AML-193 (cell line): ENCODE data around the gene MED12.

Experiments
- DNase-seq, 2 experiments: peaks; one replicate each; lab custom pipeline; 2025; lab: John Stamatoyannopoulos, UW

MED12 gene

DNA sequence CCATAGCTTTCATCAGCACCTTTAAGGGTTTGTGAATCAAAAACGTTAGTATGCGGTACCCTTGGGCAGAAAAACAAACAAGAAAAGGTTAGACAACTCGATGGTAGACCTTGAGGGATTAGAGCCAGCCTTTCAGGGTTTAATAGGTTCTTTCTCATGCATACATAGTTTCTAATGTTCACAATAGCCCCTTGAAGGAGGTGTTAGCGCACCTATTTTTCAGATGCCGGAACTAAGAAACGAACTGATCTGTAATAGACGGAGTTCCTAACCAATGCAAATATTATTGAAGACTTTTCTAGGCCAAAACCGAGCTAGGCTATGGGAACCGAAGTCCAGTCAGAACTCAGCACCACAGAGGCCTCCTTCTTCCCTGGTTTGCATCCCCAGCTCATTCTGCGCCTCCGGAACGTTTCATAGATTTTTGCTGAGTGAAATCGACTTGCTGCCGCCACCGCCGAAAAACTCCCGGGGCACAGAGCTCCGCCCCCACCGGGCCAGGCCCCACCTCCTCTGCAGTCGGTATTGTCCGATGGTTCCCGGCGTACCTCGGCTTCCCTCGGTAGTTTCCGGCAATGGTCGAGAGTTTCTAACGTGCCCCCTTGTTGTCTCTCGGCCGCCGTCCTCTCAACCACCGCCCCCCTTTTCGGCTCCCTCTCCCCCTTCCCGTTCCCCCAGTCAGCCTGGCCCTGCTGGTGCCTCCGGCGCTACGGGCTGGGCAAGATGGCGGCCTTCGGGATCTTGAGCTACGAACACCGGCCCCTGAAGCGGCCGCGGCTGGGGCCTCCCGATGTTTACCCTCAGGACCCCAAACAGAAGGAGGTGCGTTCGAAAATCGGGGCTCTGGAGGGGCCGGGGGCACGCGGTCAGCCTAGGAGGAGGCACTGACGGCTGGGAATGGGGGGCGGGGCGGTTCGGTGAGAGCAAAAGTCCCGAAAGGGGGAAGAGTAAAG lies at the start of gene MED12:
Gene MED12, plus strand, starts transcription at position 565 of the 953 bp plus-strand sequence. Its CDS starts 159 bp downstream, at position 724.
- peak; percentile 26 to 39 for DNase-seq

DNA sequence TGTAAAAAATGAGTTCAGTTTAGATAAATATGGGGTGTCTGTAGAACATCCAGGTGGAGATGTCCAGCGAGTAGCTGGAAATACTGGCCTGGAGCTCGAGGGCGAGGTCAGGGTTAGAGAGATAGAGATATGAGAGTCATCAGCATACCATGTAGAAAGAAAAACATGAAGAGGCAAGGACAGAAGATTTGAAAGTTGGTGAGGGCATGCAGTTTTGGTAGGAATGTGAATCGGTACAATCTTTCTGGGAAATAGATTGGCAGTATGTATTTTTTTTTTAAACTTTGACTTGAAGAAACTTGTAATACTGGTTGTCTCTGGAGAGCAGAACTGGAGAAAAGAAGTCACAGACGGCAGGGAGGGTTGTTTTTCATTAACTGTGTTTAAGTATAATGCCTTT lies 47.9 kb upstream of the MED12 start:
- no peak for DNase-seq

DNA sequence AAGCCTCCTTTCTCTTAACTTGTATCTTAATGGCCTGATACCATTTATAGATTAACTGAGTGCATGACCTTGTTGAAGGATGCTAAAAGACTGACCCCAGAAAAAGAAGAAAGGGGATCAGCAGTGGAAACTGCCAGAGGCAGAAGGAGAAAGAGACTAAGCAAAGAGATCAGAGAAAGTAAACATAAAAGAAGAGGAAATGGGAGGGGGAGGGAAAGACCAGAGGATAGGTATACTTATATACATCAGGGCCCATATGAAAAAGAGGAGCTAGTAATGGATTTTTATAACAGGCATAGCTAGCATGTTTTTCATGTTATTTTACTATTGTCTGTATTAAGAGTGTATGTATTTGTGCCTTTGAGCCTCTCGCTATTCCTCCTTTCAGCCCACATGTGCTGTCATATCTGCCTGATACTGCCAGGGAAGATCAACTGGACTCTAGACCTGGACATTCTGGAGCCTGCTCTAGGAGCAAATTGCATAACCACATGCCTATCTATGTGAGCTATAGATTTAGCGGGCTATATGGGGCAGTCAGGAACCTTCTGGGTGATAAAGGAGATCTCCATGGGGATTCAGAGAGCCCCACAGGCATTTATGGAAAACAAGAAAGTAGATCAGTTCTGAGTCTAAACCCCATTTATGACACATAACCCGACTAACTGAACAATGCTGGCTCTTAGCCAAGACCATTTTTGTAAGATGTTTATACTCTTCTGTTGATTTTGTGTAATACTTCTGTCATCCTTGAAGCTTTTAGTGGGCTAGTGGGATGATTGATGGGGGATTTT lies 36.9 kb upstream of the MED12 start:
- no peak for DNase-seq

DNA sequence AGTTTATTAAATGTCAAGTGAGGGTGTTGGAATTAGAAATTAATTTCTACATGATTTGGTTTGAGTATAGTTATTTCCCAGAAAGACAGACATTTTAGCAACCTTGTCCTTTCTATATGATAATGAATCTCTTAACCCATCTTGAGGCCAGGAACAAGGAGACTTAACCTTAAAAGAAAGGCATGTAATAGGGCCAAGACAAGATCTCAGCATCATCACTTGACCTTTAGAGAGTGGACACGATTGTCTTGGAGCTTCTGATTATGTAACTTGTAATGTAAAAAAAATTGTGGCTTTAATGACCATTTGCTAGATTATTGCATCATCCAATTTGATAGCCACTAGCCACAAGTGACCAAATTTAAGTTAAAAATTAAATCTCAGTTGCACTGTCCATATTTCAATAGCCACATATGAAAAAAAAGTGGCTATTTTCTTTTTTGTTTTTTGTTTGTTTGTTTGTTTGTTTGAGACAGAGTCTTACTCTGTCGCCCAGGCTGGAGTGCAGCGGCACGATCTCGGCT lies 36.2 kb upstream of the MED12 start:
- no peak for DNase-seq

DNA sequence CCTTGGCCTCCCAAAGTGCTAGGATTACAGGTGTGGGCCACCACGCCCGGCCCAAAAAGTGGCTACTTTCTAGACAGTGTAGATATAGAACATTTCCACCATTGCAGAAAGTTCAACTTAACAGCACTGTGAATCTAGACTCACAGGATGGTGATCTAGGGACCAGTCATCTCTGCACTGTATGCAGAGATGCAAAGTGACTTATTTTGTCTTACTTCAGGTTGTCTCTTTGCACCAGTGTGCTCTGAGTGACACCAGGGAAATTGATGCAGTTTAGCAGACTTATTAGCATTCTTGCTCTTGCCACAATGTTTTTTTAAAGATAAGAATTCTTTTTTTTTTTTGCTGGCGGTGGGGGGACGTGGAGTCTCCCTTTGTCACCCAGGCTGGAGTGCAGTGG lies 35.6 kb upstream of the MED12 start:
- no peak for DNase-seq

DNA sequence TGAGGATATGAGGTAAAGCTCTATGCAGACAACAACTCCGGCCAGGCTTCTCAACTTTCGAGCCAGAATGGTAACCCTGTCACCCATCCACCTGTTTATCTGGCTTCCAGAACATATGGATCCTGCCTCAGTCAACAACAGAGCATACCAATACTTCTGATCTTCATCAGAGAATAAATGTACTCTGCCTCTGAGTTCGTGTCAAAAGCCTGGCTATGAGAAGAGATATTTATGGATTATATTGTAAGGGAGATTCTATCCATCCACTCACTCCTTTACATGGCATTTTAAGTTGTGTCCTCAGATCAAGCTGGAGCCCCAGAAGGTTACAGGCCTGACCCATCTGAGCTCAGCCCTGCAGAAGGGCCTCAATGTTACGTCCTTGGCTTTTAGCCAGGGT lies 32.5 kb upstream of the MED12 start:
- DNase-seq, result no peak

DNA sequence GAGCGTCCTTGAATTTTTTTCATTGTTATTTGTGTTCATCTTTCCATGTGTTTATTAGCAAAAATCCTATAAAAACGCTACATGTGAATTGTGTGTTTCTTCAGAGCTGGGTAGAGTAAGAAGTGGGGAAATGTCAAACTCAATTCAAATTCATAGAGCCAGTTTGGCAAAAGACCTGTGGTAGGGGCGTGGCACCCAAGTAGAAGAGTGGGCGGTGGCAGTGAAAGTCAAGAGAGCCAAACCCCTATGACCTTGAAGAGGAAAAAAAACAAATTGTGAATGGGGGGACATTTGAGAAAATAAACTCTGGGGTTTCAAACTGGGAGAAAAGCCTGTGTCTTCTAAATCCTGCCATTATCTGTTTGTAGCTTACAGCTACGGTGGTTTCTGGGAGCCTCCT lies 27.1 kb upstream of the MED12 start:
- no peak for DNase-seq

DNA sequence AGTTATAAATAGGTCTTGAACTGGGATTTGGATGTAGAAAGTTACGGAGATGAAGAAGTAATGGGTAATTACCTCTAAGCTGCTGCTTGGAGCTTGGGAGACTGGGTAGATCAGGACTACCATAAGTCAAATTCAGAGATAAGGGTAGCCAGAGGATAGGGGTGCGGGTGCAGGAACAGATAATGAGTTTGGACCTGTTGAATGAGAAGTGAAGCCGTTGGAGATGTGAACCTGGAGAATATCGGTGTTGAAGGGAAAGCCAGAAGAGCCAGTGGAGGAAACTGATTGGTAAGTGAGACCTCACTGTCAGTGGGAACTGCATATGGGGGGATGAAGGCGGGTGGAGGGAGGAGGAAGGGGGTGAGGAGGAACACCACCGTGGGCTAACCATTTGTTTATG lies 23.4 kb upstream of the MED12 start:
- no peak for DNase-seq

DNA sequence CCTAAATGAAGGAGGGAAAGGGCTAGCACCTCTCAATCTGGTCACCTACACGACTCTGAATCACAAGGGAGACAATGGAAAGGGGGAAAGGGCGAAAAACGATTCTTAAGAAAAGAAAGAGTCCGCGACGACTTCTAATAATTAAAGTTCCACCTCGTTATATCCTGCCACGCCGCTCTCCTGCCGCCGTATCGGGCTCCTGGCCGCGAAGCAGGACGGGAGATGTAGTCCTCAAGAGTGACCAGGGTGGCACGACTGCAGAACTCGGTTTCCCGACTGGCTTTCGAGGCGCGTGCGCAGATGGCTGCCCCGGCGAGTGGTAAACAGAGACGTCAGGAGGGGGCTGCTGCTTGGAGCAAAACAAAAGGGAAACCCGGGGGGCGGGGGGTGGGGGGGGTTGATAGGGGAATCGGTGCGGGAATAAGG lies 22.8 kb upstream of the MED12 start, which contains the start of gene FOXO4:
Gene FOXO4, plus strand, starts transcription at position 297 of the 426 bp plus-strand sequence. CDS start 678 bp downstream, outside the sequence.
- DNase-seq, result peak; percentile 58 to 66

DNA sequence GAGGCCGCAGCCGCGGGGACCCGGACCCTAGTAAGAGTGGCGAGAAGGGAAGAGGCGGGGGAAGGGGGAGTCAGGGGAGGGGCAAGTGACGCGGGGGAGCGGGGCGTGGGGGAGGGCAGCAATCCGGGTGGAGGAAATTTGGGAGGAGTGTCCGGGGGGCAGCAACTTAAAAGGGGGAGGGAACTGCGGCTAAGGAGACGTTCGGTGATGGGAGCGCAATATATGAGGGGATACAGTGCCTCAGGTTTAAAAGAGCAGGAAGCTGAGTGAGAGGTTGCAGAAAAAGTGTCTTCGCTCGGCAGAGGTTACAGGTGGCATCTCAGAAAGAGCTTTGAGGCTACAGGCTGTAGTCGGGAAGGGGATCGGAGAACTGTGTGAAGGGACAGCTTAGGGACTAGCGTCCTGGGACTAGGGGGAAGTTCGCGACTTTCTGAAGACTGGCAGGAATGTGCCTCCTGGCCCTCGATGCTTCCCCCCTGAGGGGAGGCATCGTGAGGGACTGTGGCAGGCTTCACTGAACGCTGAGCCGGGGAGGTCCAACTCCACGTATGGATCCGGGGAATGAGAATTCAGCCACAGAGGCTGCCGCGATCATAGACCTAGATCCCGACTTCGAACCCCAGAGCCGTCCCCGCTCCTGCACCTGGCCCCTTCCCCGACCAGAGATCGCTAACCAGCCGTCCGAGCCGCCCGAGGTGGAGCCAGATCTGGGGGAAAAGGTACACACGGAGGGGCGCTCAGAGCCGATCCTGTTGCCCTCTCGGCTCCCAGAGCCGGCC lies 22.2 kb upstream of the MED12 start:
- DNase-seq, result peak in 1 of 2 experiments; percentile 36

DNA sequence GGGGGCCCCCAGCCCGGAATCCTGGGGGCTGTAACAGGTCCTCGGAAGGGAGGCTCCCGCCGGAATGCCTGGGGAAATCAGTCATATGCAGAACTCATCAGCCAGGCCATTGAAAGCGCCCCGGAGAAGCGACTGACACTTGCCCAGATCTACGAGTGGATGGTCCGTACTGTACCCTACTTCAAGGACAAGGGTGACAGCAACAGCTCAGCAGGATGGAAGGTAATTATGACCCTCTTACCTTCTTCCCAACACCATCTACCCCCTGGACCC lies 21.7 kb upstream of the MED12 start:
- no peak for DNase-seq

DNA sequence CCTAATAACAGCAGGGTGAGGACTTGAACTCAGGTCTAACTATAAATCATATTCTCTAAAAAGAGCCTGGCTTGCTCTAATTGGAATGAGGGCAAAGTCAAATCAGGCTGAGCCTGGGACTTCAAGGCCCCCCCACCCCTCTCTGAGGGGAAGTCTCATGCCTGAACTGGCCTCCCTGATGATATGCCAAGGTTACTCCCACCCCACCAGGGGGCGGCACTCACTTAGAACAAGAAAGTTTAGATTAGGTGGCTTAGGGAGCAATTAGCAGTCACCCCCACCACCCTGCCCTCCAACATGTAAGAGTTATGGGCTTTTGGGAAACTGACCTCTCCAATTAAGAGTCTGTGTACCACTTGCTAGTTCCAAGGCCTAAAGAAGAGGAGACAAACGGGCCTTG lies 20.1 kb upstream of the MED12 start:
- peak; percentile 59 to 68 for DNase-seq

DNA sequence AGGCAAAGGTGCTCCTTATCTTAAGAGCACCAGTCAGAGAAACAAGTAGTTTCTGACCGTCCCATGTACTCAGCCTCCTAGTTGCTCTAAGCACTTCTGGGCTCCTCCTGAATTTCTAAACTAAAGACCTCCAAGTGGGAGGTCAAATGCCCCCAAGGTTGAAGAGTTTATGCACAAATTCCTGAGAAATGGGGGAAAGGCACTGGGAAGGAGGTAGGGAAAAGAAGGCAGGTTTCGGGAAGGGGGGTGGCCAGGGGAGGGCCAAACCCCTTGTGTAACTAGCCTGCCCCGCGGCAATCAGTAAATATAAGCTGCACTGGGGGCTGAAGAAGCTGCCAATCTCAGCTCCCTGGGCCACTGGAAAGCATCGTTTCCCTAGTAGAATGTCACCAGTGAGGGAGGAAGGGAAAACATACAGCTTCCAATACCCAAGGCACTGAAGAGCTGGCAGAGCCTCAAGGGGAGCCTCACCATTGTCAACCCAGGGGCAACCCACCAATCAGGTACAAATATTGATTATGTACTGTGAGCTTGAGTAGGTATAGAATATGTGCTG lies 19.4 kb upstream of the MED12 start:
- no peak for DNase-seq

DNA sequence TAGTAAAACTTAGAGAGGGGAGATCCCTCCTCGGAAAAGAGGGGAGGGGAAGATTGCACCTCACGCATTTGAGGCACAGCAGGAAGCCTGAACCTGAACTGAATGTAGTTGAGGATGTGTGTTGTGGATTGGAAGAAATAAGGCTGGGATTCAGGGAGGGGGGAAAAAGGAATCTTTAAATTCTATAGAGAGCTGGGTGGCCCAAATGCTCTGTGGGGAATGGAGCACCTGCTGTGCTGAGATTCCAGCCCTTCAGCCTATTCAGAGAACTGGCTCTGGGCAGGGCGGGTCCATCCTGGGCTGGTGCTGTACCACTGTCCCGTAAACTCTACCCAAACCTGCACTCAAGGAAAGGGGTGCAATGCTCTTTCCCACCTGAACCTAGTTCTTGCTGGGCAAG lies 18.7 kb upstream of the MED12 start:
- no peak for DNase-seq

DNA sequence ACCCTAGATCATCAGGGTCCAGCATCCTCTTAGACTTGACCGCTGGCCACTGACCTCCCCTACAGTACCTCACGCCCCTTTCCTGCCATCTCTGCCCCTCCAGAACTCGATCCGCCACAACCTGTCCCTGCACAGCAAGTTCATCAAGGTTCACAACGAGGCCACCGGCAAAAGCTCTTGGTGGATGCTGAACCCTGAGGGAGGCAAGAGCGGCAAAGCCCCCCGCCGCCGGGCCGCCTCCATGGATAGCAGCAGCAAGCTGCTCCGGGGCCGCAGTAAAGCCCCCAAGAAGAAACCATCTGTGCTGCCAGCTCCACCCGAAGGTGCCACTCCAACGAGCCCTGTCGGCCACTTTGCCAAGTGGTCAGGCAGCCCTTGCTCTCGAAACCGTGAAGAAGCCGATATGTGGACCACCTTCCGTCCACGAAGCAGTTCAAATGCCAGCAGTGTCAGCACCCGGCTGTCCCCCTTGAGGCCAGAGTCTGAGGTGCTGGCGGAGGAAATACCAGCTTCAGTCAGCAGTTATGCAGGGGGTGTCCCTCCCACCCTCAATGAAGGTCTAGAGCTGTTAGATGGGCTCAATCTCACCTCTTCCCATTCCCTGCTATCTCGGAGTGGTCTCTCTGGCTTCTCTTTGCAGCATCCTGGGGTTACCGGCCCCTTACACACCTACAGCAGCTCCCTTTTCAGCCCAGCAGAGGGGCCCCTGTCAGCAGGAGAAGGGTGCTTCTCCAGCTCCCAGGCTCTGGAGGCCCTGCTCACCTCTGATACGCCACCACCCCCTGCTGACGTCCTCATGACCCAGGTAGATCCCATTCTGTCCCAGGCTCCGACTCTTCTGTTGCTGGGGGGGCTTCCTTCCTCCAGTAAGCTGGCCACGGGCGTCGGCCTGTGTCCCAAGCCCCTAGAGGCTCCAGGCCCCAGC lies 17.6 kb upstream of the MED12 start:
- DNase-seq, result no peak

DNA sequence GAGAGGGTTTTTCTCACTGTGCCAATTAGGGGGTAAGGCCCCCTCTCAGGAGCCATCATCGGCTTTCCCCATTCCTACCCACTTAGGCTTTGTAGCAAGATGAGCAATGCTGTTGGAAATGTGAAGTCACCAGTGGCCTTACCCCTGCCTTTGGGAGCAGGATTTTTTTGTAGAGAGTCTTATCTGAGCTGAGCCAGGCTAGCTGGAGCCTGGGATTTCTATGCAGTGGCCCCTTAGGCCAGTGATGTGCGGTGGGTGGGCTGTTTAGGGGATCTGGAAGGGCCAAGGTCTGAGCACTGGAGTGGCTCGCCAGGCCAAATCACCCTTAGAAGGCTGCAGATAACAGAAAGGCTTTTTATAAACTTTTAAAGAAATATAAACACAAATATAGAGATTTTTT lies 16.1 kb upstream of the MED12 start:
- no peak for DNase-seq

DNA sequence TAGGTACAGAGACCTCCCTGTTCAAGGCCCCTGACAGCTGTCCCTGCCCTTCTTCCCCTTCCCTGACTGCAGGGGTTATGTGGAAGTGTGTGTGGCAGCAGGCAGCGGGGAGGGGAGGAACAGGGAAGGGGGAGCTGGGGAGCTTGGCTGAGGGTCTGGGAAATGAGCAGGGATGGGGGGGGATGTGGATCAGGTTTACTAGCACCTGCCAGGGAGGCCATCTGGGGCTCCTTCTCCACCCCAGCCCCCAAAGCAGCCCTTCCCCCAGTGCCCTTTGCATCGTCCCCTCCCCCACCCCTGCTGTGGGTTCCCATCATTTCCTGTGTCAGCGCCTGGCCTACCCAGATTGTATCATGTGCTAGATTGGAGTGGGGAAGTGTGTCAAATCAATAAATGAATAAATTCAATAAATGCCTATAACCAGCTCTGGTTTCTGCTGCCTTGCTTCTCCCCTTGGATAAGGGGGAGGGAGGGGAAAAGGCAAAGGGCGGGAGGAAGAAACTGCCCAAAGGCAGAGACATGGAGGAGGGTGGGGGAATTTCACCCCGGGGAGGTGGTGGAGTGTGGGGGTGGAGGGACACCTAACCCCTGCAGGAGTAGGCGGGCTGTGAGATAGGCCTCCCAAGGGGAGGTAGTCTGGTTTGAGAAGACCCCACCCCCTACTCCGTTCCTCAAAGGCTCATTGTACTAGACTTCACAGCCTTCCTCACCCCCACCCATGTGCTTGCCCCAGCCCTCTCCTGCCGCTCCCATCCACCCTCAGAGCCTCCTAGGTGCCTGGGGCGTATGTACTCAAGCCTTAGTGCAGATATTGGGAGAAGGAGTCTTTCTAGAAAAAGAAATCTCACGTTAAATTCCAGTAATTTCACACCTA lies 15.0 kb upstream of the MED12 start:
- peak in 1 of 2 experiments; percentile 6 for DNase-seq

DNA sequence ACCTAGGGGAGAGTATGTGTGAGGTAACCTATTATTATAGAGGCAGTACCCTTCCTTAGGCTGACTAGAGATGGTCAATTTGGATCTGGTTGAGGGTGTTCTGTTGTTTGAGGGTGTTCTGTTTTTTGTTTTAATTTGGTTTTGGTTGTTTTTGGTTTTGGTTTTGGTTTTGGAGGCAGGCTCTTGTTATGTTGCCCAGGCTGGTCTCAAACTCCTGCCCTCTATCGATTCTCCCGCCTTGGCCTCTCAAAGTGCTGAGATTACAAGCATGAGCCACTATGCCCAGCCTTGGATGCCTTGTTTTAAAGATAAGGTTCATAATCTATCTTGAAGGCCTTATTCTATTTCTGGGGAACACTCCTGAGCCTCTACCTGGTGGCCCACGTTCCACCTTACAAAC lies 12.8 kb upstream of the MED12 start:
- DNase-seq, result no peak

DNA sequence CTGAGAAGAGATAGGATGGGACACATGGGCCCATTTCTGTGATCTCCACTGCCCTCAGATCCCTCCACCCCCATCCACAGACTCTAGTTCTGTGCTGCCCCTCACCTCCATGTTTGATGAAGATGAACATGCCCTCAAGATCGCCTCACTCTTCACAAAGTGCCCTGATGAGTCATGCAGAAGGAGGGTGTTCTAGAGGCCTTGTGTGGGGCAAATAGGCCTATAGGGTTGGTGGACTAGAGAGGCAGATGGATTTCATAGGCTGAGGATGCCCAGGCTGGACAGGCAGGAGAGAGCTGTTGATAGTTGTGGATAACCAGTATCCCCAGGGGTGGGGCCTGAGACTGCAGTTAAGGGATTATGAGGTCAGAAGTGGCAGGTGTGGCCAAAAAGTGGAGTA lies 12.0 kb upstream of the MED12 start, which contains the start of gene CXorf65:
Gene CXorf65, minus strand, starts transcription at position 314 of the 400 bp plus-strand sequence. Its CDS starts 184 bp downstream, at position 130.
- DNase-seq, result no peak
